Stomach (tissue), 4 donors: ENCODE measurements around the gene CLRN2.

Experiments
- EP300 ChIP-seq: sonication (generic); formaldehyde crosslinking; IDR thresholded peaks from one replicate; pipeline ENCODE4 v1.6.1; 2017; ENCODE audit warnings: antibody characterized with exemption
- POLR2A ChIP-seq, 4 donors: fragments of 450-650 bp; IDR thresholded peaks; one replicate each; pipeline ENCODE4 v1.6.1; 2016; ENCODE audit warnings: antibody characterized with exemption in 4 of 4, control low read depth in 2 of 4, mild to moderate bottlenecking in 1 of 4, moderate library complexity in 1 of 4
- POLR2AphosphoS5 ChIP-seq, 3 donors: sonication (generic); formaldehyde crosslinking; IDR thresholded peaks; one replicate each; pipeline ENCODE4 v1.6.1; 2016; ENCODE audit warnings: antibody characterized with exemption in 3 of 3
- TF ChIP-seq, protein P1 (sequence below), 7 experiments: fragments of 450-650 bp in 4 of 7; fragments of 200-600 bp in 3 of 7; sonication (generic) in 3 of 7; IDR thresholded peaks; one replicate each; pipeline ENCODE4 v1.5.1; 2016 to 2019; ENCODE audit warnings: antibody characterized with exemption in 7 of 7, control low read depth in 2 of 7, mild to moderate bottlenecking in 1 of 7

DNA sequence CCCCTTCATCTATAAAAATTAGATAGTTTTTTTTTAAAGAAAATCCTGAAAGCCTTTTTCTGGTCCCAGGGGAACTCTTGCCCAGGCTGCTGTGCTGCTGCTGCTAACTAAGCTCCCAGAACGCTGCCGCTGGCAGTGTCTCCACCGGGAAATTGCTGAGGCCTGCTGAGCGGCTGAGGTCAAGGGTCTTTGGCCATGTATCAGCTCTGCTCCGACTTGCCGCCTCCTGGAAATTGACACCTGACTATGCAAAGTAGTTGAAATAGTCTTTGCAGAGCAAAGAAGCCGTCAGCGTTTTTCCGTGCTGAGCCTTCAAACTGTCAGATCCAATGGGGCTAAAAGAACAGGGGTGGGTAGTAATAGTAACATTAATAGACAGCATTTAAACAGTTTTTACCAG lies 3.9 kb upstream of the CLRN2 start:
- TF ChIP-seq, protein P1, sequence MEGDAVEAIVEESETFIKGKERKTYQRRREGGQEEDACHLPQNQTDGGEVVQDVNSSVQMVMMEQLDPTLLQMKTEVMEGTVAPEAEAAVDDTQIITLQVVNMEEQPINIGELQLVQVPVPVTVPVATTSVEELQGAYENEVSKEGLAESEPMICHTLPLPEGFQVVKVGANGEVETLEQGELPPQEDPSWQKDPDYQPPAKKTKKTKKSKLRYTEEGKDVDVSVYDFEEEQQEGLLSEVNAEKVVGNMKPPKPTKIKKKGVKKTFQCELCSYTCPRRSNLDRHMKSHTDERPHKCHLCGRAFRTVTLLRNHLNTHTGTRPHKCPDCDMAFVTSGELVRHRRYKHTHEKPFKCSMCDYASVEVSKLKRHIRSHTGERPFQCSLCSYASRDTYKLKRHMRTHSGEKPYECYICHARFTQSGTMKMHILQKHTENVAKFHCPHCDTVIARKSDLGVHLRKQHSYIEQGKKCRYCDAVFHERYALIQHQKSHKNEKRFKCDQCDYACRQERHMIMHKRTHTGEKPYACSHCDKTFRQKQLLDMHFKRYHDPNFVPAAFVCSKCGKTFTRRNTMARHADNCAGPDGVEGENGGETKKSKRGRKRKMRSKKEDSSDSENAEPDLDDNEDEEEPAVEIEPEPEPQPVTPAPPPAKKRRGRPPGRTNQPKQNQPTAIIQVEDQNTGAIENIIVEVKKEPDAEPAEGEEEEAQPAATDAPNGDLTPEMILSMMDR (IDR thresholded peaks at IDR 0.05), result no peak
- TF ChIP-seq POLR2A (IDR thresholded peaks at IDR 0.05) (no peak), POLR2AphosphoS5 (IDR thresholded peaks at IDR 0.05) (no peak), EP300 (no peak)
